GM13977 (cell line): ENCODE measurements around the gene VEGFB.

Source experiments
- DNase-seq: peaks from one replicate; pipeline ENCODE4 v3.0.0; 2012; ENCODE audit warnings: low spot score
- CTCF ChIP-seq: IDR thresholded peaks from 2 replicates; pipeline ENCODE4 v1.5.1; 2012; ENCODE audit warnings: mild to moderate bottlenecking, control low read depth; ENCODE audit not compliant: insufficient read depth; ENCODE audit errors: extremely low read depth, missing control alignments
- in situ Hi-C: fragments of 300-500 bp; cut with MboI; formaldehyde crosslinking; loops from one replicate; pipeline ENCODE4 v1.12.0; 2022; ENCODE audit warnings: low sequenced_read_pairs, low pct_unique_long_range_greater_than_20kb, mixed read lengths, inconsistent platforms; ENCODE audit not compliant: unreplicated experiment

Gene VEGFB

GRCh38 chr11:64287676-64288352, 53.4 kb downstream of the VEGFB start:
- no peak for TF ChIP-seq CTCF
- in situ Hi-C loops = no loop called here
- DNase-seq = no peak

GRCh38 chr11:64288353-64288750, 54.0 kb downstream of the VEGFB start:
- no peak for DNase-seq
- in situ Hi-C loops = no loop called here
- no peak for TF ChIP-seq CTCF
